Lower lobe of right lung (tissue), 2 donors: ENCODE measurements around the gene ATXN1. TPM values are rescaled to one million over a fixed set of nuclear protein-coding genes. Genes with fewer than 3 reads are reported as not detected.

Experiments used
- ATAC-seq, 2 donors: fragments of 200-7000 bp; cut with Tn5 transposase; one replicate each; pipeline ENCODE4 v1.9.1; 2020 to 2022; ENCODE audit warnings: mild to moderate bottlenecking in 2 of 2, moderate library complexity in 2 of 2
- DNase-seq: peaks from one replicate; pipeline ENCODE4 v3.0.0-alpha.2; 2020
- H3K27ac ChIP-seq: fragments of 200-600 bp; one replicate; pipeline ENCODE4 v1.8.0; 2022
- H3K27me3 ChIP-seq: fragments of 200-600 bp; one replicate; pipeline ENCODE4 v1.8.0; 2022; ENCODE audit warnings: low read depth
- H3K36me3 ChIP-seq: fragments of 200-600 bp; one replicate; pipeline ENCODE4 v1.8.0; 2022; ENCODE audit warnings: mild to moderate bottlenecking
- H3K4me1 ChIP-seq: fragments of 200-600 bp; one replicate; pipeline ENCODE4 v1.8.0; 2022
- H3K4me3 ChIP-seq: fragments of 200-600 bp; one replicate; pipeline ENCODE4 v1.8.0; 2022; ENCODE audit warnings: mild to moderate bottlenecking
- H3K9me3 ChIP-seq: fragments of 200-600 bp; one replicate; pipeline ENCODE4 v1.8.0; 2022
- intact Hi-C: fragments of 100-400 bp; cut with DNase I; formaldehyde crosslinking; loops from one replicate; pipeline ENCODE4 v1.11.0; 2022
- total RNA-seq: library from RNA; stranded (reverse); fragmentation: NEBNext Ultra II Directional; extraction: Animal tissue kit (Norgen Biotek cat#: 25700); gene quantifications from one replicate; pipeline ENCODE4 v1.2.1, GENCODE V29; 2021
- TF ChIP-seq, protein P1 (sequence below): fragments of 200-600 bp; IDR thresholded peaks from one replicate; pipeline ENCODE4 v1.8.0; 2022; ENCODE audit warnings: antibody characterized with exemption, mild to moderate bottlenecking
- donor health status: DM: no; HTN: yes; CAD: no; lungs with severe emphysema.

ATXN1 gene
- total RNA-seq, 1 donor from 2014 or later: 75.9 TPM

DNA sequence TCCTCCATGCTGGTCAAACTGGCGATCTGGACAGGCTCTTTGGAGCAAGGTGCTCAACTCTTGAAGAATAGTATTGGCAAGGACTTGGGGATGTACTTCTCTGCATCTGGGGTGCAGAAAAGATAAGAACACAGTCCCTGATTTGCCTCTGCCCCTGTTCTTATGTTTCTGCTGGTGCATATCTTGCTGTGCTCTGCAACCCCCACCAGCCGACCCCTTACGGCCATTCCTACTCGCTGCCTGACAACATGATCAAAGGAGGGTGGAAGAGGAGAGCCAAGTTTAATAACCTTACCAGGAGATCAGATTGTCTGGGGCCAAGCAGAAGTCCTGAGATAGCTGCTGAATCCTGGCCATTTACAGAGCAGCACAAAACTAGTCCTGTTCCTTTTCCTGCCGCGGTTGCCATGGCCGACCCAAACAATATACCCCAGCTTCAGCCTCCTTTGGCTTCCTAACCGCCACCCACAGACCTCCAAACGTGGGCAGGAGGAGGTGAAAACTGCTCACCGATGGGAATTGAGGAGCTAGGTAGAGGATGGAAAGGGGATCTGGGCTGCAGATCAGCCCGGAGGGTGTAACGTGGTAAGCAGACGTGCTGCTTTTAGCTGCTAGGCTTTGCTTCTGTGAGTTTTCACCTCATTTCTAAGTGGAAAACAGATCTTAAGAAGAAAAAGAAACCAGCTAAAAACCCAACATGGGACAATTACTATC, 60.9 kb downstream of the ATXN1 start:
- Histone ChIP-seq H3K4me3 (peak overlapping the region; percentile 37), H3K9me3 (no peaks in the 10 kb centered on the region), H3K27me3 (no peaks in the 10 kb centered on the region), H3K36me3 (no peaks in the 10 kb centered on the region), H3K27ac (peak overlapping the region; percentile 51), H3K4me1 (peaks cover 55% of the 10 kb centered on the region)
- intact Hi-C loops: no loop called here
- TF ChIP-seq, protein P1, sequence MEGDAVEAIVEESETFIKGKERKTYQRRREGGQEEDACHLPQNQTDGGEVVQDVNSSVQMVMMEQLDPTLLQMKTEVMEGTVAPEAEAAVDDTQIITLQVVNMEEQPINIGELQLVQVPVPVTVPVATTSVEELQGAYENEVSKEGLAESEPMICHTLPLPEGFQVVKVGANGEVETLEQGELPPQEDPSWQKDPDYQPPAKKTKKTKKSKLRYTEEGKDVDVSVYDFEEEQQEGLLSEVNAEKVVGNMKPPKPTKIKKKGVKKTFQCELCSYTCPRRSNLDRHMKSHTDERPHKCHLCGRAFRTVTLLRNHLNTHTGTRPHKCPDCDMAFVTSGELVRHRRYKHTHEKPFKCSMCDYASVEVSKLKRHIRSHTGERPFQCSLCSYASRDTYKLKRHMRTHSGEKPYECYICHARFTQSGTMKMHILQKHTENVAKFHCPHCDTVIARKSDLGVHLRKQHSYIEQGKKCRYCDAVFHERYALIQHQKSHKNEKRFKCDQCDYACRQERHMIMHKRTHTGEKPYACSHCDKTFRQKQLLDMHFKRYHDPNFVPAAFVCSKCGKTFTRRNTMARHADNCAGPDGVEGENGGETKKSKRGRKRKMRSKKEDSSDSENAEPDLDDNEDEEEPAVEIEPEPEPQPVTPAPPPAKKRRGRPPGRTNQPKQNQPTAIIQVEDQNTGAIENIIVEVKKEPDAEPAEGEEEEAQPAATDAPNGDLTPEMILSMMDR: no peak
- DNase-seq (no peak), ATAC-seq (peak; percentile 37 to 57)

DNA sequence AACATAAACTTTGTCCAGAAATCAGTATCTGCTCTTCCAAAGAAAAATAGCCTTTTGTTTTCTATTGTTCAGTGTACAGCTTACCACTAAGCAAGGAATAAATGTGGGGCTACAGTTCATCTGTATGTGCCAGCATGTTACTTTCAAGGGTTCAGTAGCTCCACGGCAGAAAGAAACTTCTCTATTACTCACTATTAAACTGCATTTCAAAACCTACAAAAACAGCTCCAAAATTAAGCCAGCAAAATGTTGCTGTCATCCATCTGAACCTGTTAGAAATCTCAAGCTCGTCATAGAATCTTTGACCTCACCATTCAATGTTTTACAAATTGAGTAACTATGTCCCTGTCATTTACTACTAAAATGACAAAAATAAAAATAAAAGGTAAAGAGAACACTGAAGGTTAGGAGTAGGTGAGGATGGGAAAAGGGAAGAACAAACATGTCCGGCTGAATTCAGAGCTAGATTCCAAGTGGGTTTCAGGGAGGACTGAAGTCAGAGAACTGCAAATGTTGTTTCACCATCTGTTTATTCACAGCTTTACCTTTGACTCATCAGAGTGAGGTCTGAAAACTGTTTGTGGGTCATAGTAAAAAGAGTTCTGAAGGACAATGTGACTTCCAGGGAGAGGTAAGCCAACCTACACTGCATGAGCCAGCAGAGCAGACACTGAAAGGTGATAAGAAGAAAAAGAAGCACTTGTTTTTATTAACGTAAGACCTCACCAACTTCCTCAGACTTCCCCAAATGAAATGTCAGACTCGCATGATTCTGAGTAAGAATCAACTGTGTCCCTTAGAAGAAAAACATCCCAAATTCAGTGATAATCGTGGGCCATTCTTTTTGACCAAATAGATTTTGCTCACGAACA, 62.0 kb downstream of the ATXN1 start:
- TF ChIP-seq, protein P1: no peak
- intact Hi-C loops: no loop called here
- Histone ChIP-seq H3K27ac (peak overlapping the region; percentile 51), H3K27me3 (no peaks in the 10 kb centered on the region), H3K36me3 (no peaks in the 10 kb centered on the region), H3K4me1 (peaks cover 45% of the 10 kb centered on the region), H3K4me3 (no peak overlapping the region), H3K9me3 (no peaks in the 10 kb centered on the region)
- ATAC-seq: peak; percentile 40 to 60
- no peak for DNase-seq

DNA sequence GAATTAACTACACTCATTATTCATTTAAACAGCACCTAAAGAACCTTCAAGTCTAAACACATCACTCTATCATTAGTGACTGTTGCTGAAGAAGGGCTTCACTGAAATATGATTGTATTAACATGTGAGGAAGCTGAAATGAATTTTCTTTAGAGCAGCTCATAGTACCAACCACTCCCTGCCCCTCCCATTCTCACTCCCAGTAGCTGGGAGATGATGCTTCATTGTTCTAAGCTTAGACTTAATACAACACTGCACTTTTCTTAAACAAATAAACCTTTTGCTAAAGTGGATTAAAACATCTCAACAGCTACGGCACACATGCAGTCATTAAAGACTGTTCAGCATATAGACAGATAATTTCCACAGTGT, 63.1 kb downstream of the ATXN1 start:
- no peaks in the 10 kb centered on the region for H3K27me3 ChIP-seq
- DNase-seq (no peak), ATAC-seq (peak; percentile 22 to 72)
- TF ChIP-seq, protein P1: no peak
- intact Hi-C loops: no loop called here
- H3K4me1 ChIP-seq: peaks cover 37% of the 10 kb centered on the region
- no peak overlapping the region for H3K27ac ChIP-seq
- no peak overlapping the region for H3K4me3 ChIP-seq
- H3K9me3 ChIP-seq: no peaks in the 10 kb centered on the region
- no peaks in the 10 kb centered on the region for H3K36me3 ChIP-seq

DNA sequence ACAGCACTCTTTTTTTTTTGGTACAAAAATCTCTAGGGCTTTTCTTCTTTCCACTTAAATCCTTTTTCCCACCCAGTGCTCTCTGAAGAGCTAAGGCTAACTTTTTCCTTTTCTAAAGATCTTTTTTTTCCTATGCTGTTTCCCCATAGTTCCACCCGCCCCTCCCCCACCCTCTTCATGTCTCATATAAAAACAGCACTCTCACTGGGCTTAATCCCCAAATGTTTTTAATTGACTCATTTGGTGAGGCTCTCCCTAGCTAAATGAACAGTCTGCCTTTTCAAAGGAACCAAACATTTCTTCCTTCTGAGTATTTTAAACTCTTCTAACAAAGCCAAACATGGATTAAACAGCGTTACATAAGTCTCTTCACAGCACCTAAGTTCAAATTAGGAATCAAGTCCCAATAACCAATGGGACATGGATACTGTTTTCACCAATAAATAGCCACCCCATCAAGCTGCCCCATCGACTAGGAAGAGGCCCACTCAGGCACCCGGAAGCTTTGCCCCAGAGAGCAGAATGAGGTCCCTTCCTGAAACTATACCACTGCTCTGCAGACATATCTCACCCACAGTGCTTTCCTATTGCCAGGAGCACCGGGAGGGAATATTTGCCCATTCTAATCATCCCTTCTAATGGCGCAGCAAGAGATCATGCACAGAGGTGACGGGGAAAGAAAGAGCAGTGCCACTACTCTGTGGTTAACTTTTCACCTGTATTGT, 63.7 kb downstream of the ATXN1 start:
- no peaks in the 10 kb centered on the region for H3K36me3 ChIP-seq
- intact Hi-C loops: no loop called here
- no peaks in the 10 kb centered on the region for H3K27me3 ChIP-seq
- TF ChIP-seq, protein P1: no peak
- peaks cover 37% of the 10 kb centered on the region for H3K4me1 ChIP-seq
- no peak for DNase-seq
- no peaks in the 10 kb centered on the region for H3K9me3 ChIP-seq
- H3K4me3 ChIP-seq: no peak overlapping the region
- ATAC-seq: peak; percentile 19 to 26
- H3K27ac ChIP-seq: no peak overlapping the region

DNA sequence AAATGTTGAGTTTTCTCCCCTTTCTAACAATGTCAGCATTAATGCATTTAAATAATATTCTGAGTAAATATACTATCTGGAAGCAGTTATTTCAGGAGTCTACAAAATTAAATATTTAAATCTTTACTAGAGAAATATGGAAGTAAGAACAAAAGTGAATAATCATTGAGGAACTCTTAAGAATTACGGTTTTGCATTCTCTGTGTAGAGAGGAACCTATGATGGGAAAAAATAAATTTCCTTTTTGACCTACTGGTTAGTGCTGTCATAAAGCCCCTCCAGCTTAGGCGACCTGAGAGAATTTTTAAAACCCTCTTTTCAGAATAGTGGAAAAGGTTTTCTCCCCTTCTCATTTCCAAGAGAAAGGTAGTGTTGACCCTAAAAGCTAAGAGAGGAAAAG, 64.8 kb downstream of the ATXN1 start:
- peaks cover 36% of the 10 kb centered on the region for H3K4me1 ChIP-seq
- H3K27me3 ChIP-seq: no peaks in the 10 kb centered on the region
- no peaks in the 10 kb centered on the region for H3K36me3 ChIP-seq
- intact Hi-C loops: no loop called here
- no peak overlapping the region for H3K4me3 ChIP-seq
- H3K9me3 ChIP-seq: no peaks in the 10 kb centered on the region
- DNase-seq (no peak), ATAC-seq (no peak)
- H3K27ac ChIP-seq: no peak overlapping the region
- TF ChIP-seq, protein P1: no peak
